HEK293T (cell line): ENCODE results near the gene RBBP5.

Source experiments
- CTCF ChIA-PET: fragments of 350-600 bp; formaldehyde crosslinking; extraction: SDS; loops from one replicate; lab custom pipeline; 2021; ENCODE audit warnings: antibody characterized with exemption, inconsistent platforms; lab: Yijun Ruan, JAX
- POLR2A ChIA-PET: fragments of 350-600 bp; formaldehyde crosslinking; extraction: SDS; loops from one replicate; lab custom pipeline; 2020; ENCODE audit warnings: antibody characterized with exemption, inconsistent platforms; lab: Yijun Ruan, JAX
- DNase-seq: peaks from one replicate; pipeline ENCODE4 v3.0.0; 2012; ENCODE audit warnings: mixed read lengths; ENCODE audit errors: extremely low spot score
- ARNT ChIP-seq: fragments of 450-650 bp; IDR thresholded peaks from 2 replicates; pipeline ENCODE4 v1.6.1; 2017; ENCODE audit warnings: mild to moderate bottlenecking
- BHLHE40 ChIP-seq: fragments of 450-650 bp; IDR thresholded peaks from 2 replicates; pipeline ENCODE4 v1.6.1; 2016; ENCODE audit warnings: mild to moderate bottlenecking, moderate library complexity, borderline replicate concordance
- CTBP1 ChIP-seq: fragments of 450-650 bp; IDR thresholded peaks from 2 replicates; pipeline ENCODE4 v1.6.1; 2016; ENCODE audit warnings: borderline replicate concordance
- ELF4 ChIP-seq: fragments of 450-650 bp; IDR thresholded peaks from 2 replicates; pipeline ENCODE4 v1.6.1; 2017; ENCODE audit warnings: antibody characterized with exemption
- FOXA1 ChIP-seq: fragments of 450-650 bp; IDR thresholded peaks from 2 replicates; pipeline ENCODE4 v1.6.1; 2016; ENCODE audit warnings: mild to moderate bottlenecking
- FOXK2 ChIP-seq: fragments of 450-650 bp; IDR thresholded peaks from 2 replicates; pipeline ENCODE4 v1.6.1; 2016; ENCODE audit warnings: mild to moderate bottlenecking
- FOXM1 ChIP-seq: fragments of 450-650 bp; IDR thresholded peaks from 2 replicates; pipeline ENCODE4 v1.6.1; 2017; ENCODE audit warnings: mild to moderate bottlenecking, borderline replicate concordance
- HDGF ChIP-seq: fragments of 450-650 bp; IDR thresholded peaks from 2 replicates; pipeline ENCODE4 v1.6.1; 2017; ENCODE audit warnings: antibody characterized with exemption, borderline replicate concordance
- L3MBTL2 ChIP-seq: fragments of 450-650 bp; conservative IDR thresholded peaks from 2 replicates; pipeline ENCODE4 v1.6.1; 2016; ENCODE audit warnings: mild to moderate bottlenecking
- LEF1 ChIP-seq: fragments of 450-650 bp; IDR thresholded peaks from 2 replicates; pipeline ENCODE4 v1.6.1; 2017; ENCODE audit warnings: mild to moderate bottlenecking, borderline replicate concordance
- NFRKB ChIP-seq: fragments of 450-650 bp; IDR thresholded peaks from 2 replicates; pipeline ENCODE4 v1.6.1; 2016; ENCODE audit warnings: mild to moderate bottlenecking, moderate library complexity
- SP1 ChIP-seq: fragments of 450-650 bp; IDR thresholded peaks from 2 replicates; pipeline ENCODE4 v1.6.1; 2017
- SUZ12 ChIP-seq: fragments of 450-650 bp; IDR thresholded peaks from 2 replicates; pipeline ENCODE4 v1.6.1; 2016; ENCODE audit warnings: mild to moderate bottlenecking
- TARDBP ChIP-seq: fragments of 450-650 bp; IDR thresholded peaks from 2 replicates; pipeline ENCODE4 v1.6.1; 2016
- ZNF384 ChIP-seq: fragments of 450-650 bp; IDR thresholded peaks from 2 replicates; pipeline ENCODE4 v1.6.1; 2016
- TF ChIP-seq, protein P1 (sequence below): fragments of 450-650 bp; IDR thresholded peaks from 2 replicates; pipeline ENCODE4 v1.6.1; 2016

The RBBP5 gene

GRCh38 chr1:205147191-205147835 lies 25.5 kb upstream of the RBBP5 start:
- DNase-seq: no peak
- TF ChIP-seq BHLHE40: no peak
- ChIA-PET POLR2A (no interaction called here), CTCF (no interaction called here)

GRCh38 chr1:205144751-205145150 lies 23.0 kb upstream of the RBBP5 start:
- POLR2A ChIA-PET: no interaction called here
- CTCF ChIA-PET: interaction anchor here (0.7 to 0.9 kb wide), 3 partner anchors 20 to 156 kb away, joined by 3 to 4 read pairs (median 3); no protein-coding TSS in a partner anchor
- DNase-seq: no peak
- TF ChIP-seq FOXM1: no peak
- TF ChIP-seq CTBP1: no peak
- no peak for TF ChIP-seq LEF1
- no peak for TF ChIP-seq FOXK2
- no peak for TF ChIP-seq FOXA1
- no peak for TF ChIP-seq ARNT
- TF ChIP-seq SP1: no peak
- no peak for TF ChIP-seq BHLHE40
- TF ChIP-seq ZNF384: no peak
- TF ChIP-seq ELF4: no peak
- no peak for TF ChIP-seq L3MBTL2
- TF ChIP-seq, protein P1, sequence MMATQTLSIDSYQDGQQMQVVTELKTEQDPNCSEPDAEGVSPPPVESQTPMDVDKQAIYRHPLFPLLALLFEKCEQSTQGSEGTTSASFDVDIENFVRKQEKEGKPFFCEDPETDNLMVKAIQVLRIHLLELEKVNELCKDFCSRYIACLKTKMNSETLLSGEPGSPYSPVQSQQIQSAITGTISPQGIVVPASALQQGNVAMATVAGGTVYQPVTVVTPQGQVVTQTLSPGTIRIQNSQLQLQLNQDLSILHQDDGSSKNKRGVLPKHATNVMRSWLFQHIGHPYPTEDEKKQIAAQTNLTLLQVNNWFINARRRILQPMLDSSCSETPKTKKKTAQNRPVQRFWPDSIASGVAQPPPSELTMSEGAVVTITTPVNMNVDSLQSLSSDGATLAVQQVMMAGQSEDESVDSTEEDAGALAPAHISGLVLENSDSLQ: no peak
- no peak for TF ChIP-seq NFRKB
- TF ChIP-seq TARDBP: no peak
- TF ChIP-seq SUZ12: no peak

DNA sequence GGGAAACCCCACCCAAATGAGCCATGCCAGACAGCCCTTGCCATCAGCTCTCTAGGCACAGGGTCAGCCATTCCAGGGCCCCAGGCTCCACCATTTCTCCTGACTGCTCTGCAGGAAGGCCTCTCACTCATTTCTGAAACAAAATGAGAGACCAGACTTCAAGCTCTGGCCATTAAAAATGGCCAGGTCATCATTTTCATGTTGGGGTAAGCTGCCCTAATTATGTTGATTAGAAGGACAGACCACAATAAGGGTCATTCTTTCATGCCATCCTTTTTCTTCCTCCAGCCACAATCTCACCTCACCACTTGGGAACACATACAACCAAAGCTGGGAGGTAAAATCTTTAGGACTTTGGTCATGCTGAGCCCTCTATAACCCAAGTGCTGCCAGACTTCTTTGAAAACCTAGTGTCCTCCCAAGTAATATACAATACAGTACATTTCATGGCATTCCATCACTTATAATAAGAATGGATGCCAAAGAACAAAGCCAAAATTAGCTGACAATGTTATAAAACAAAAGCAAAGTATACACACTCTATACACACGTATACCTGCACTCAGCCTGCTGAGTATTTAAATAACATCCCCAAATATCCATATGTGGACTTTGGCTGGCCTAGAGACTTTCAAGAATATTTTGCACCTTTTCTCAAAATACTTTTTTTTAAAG lies 22.4 kb upstream of the RBBP5 start:
- no peak for TF ChIP-seq ELF4
- no peak for TF ChIP-seq FOXA1
- TF ChIP-seq TARDBP: no peak
- no peak for TF ChIP-seq HDGF
- no peak for TF ChIP-seq LEF1
- no peak for TF ChIP-seq FOXM1
- TF ChIP-seq SUZ12: no peak
- no peak for TF ChIP-seq BHLHE40
- TF ChIP-seq FOXK2: no peak
- no peak for TF ChIP-seq SP1
- ChIA-PET POLR2A (no interaction called here), CTCF (interaction anchor here (0.7 to 0.9 kb wide), 3 partner anchors 20 to 155 kb away, joined by 3 to 4 read pairs (median 3); no protein-coding TSS in a partner anchor)
- DNase-seq: no peak

DNA sequence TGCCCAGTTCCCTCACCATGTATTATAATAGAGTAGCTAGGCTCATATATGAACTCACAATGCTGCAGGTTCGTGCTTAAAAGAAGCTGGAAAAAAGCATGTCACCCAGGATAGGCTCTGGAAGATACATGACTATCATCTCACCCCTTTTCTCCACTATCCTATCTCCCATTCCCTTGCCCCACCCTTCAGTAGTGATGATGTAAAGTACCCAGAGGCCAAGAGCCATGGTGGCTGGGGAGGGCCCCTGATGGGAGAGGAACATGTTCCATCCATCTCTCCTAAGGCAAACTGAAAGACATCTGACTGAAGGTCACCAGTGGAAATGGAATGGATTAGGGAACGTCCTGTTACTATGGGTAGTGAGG lies 20.3 kb upstream of the RBBP5 start:
- DNase-seq: no peak
- CTCF ChIA-PET: interaction anchor here (1.0 to 2.3 kb wide), 4 partner anchors 9 to 153 kb away, joined by 3 to 21 read pairs (median 4); no protein-coding TSS in a partner anchor
- POLR2A ChIA-PET: interaction anchor here (0.7 kb wide), 1 partner anchor 19 kb away, joined by 3 read pairs; no protein-coding TSS in a partner anchor
- TF ChIP-seq FOXA1 (no peak), CTBP1 (no peak), FOXK2 (no peak), LEF1 (no peak), NFRKB (no peak), HDGF (no peak), L3MBTL2 (no peak), FOXM1 (no peak), ARNT (no peak), TARDBP (no peak), SUZ12 (no peak), ELF4 (no peak), ZNF384 (no peak), BHLHE40 (no peak), SP1 (no peak)
- TF ChIP-seq, protein P1: no peak

- DNase-seq: peak; percentile 88
- CTCF ChIA-PET: interaction anchor here (0.6 to 2.3 kb wide), 15 partner anchors 9 to 300 kb away, joined by 3 to 21 read pairs (median 4); partner anchors contain the start of gene TMCC2
- TF ChIP-seq L3MBTL2 (no peak), FOXA1 (no peak), LEF1 (no peak), ELF4 (no peak), ARNT (no peak), CTBP1 (no peak), ZNF384 (no peak), NFRKB (no peak), FOXK2 (no peak), FOXM1 (no peak)
- POLR2A ChIA-PET: interaction anchor here (0.7 to 1.4 kb wide), 2 partner anchors 19 to 21 kb away, joined by 3 read pairs; no protein-coding TSS in a partner anchor
Observed at GRCh38 chr1:205141236-205142101, 19.7 kb upstream of the RBBP5 start.

DNA sequence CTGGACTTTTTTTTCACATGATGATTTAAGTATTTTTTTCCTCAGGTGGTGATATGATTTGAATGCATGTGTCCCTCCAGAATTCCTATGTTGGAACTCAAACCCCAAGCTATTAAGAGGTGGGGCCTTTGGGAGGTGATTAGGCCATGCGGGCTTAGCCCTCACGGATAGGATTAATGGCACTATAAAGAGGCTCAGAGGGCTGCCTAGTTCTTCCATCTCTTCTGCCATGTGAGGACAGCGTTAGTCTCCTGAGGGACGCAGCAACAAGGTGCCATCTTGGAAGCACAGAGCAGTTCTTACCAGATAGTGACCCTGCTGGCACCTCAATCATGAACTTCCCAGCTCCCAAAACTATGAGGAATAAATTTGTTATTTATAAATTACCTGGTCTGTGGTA lies 18.3 kb upstream of the RBBP5 start:
- no peak for DNase-seq
- TF ChIP-seq HDGF: no peak
- no peak for TF ChIP-seq ZNF384
- no peak for TF ChIP-seq NFRKB
- TF ChIP-seq BHLHE40: no peak
- ChIA-PET POLR2A (no interaction called here), CTCF (interaction anchor here (2.3 kb wide), 1 partner anchor 11 kb away, joined by 21 read pairs; no protein-coding TSS in a partner anchor)
